Myocyte (in vitro differentiated cells): ENCODE measurements around the gene KIR2DL4. TPM values are rescaled to one million over a fixed set of nuclear protein-coding genes. Genes with fewer than 3 reads are reported as not detected.

Experiments used
- total RNA-seq: library from RNA; depleted of rRNA; stranded (reverse); fragments of >200 nt; gene quantifications from 2 replicates; pipeline ENCODE4 v1.2.3, GENCODE V29; 2014

Gene KIR2DL4
- total RNA-seq, 1 donor from 2014 or later, result not detected

Other genes starting within 250 kb of the KIR2DL4 start
- gene LILRA2, start 229.8 kb upstream of the KIR2DL4 start, total RNA-seq, result not detected in 2 replicates
- not detected in 2 replicates for gene LILRA1, start 210.0 kb upstream of the KIR2DL4 start, total RNA-seq
- gene LILRB1, start 173.1 kb upstream of the KIR2DL4 start, total RNA-seq, result not detected in 2 replicates
- gene LILRB4, start 140.6 kb upstream of the KIR2DL4 start, total RNA-seq, result not detected in 2 replicates
- not detected in 2 replicates for gene KIR3DL3, start 79.2 kb upstream of the KIR2DL4 start, total RNA-seq
- gene KIR2DL3, start 65.1 kb upstream of the KIR2DL4 start, total RNA-seq, result not detected in 2 replicates
- gene KIR2DL1, start 33.8 kb upstream of the KIR2DL4 start, total RNA-seq, result not detected in 2 replicates
- not detected in 2 replicates for gene KIR3DL1, start 12.9 kb downstream of the KIR2DL4 start, total RNA-seq
- not detected in 2 replicates for gene KIR2DS4, start 29.1 kb downstream of the KIR2DL4 start, total RNA-seq
- not detected in 2 replicates for gene KIR3DL2, start 46.8 kb downstream of the KIR2DL4 start, total RNA-seq
- not detected in 2 replicates for gene FCAR, start 70.6 kb downstream of the KIR2DL4 start, total RNA-seq
- gene NCR1, start 102.5 kb downstream of the KIR2DL4 start, total RNA-seq, result not detected in 2 replicates
- not detected in 2 replicates for gene NLRP7, start 143.9 kb downstream of the KIR2DL4 start, total RNA-seq
- gene NLRP2, start 162.8 kb downstream of the KIR2DL4 start, total RNA-seq, result not detected in 2 replicates
- gene GP6, start 234.7 kb downstream of the KIR2DL4 start, total RNA-seq, result not detected in 2 replicates